Measurements from ENCODE around the gene NUDT16L1. TPM values are rescaled to one million over a fixed set of nuclear protein-coding genes. Genes with fewer than 3 reads are reported as not detected.
"Not testable (repeated sequence)": the region's sequence is repeated elsewhere in the genome, so short reads cannot be mapped to it uniquely, and the experiment has no call there.

The NUDT16L1 gene
- total RNA-seq, 2 donors from 2014 or later, result 18.7 to 25.4 TPM

GRCh38 chr16:4734730-4735535 is 41.6 kb downstream of the NUDT16L1 start:
- ATAC-seq (peak; percentile 75), DNase-seq (peak; percentile 90 to 95 (median 92))
- Histone ChIP-seq H3K27me3 (no peaks in the 10 kb centered on the region), H3K4me1 (peaks cover 11% of the 10 kb centered on the region), H3K36me3 (replicated peaks in 1 of 2; ENCODE audit: insufficient read depth in 1 of 2, low read depth in 2 of 2) (peaks cover 0 to 2% of the 10 kb centered on the region in 2 donors), H3K4me3 (peak overlapping the region; percentile 93 to 98), H3K9me3 (no peaks in the 10 kb centered on the region), H3K27ac (peak overlapping the region; percentile 68 to 95 (median 82))
- intact Hi-C loops (cut with DNase I), result no loop called here
- 1 to 3% methylated on average over 17 to 38 of the region's 38 CpGs for WGBS, 2 donors
- TF ChIP-seq, protein P1, sequence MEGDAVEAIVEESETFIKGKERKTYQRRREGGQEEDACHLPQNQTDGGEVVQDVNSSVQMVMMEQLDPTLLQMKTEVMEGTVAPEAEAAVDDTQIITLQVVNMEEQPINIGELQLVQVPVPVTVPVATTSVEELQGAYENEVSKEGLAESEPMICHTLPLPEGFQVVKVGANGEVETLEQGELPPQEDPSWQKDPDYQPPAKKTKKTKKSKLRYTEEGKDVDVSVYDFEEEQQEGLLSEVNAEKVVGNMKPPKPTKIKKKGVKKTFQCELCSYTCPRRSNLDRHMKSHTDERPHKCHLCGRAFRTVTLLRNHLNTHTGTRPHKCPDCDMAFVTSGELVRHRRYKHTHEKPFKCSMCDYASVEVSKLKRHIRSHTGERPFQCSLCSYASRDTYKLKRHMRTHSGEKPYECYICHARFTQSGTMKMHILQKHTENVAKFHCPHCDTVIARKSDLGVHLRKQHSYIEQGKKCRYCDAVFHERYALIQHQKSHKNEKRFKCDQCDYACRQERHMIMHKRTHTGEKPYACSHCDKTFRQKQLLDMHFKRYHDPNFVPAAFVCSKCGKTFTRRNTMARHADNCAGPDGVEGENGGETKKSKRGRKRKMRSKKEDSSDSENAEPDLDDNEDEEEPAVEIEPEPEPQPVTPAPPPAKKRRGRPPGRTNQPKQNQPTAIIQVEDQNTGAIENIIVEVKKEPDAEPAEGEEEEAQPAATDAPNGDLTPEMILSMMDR (IDR thresholded peaks at IDR 0.05), result no peak
- TF ChIP-seq POLR2A (IDR thresholded peaks at IDR 0.05), result no peak

DNA sequence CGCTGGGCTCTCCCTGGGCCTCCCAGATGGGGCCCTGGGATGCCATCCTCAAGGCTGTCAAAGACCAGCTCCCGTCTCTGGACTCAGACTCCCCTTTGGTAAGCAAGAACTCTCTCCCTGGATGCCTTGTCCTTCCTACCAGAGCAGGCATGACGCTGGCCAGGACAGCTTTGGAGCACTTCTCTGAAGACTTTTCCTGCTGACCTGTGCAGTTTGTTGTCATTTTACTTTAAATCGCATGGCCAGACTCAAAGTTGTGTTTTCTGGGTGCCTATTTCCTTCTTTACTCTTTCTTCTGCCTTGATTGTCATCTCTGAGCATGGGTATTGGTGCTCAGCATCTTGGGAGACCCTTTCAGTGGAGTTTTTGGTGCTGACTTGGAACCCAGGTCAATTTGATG is 43.2 kb downstream of the NUDT16L1 start:
- DNase-seq (no peak), ATAC-seq (no peak)
- no peak overlapping the region for H3K4me3 ChIP-seq
- peaks cover 11% of the 10 kb centered on the region for H3K4me1 ChIP-seq
- WGBS, 2 donors, result 90 to 96% methylated on average over 2 to 4 of the region's 4 CpGs
- H3K9me3 ChIP-seq, result no peaks in the 10 kb centered on the region
- intact Hi-C loops (cut with DNase I), result no loop called here
- H3K27me3 ChIP-seq, result no peaks in the 10 kb centered on the region
- TF ChIP-seq, protein P1 (IDR thresholded peaks at IDR 0.05), result no peak
- no peak for TF ChIP-seq POLR2A (IDR thresholded peaks at IDR 0.05)
- H3K36me3 ChIP-seq (replicated peaks in 1 of 2; ENCODE audit: insufficient read depth in 1 of 2, low read depth in 2 of 2), result no peaks in the 10 kb centered on the region
- no peak overlapping the region for H3K27ac ChIP-seq

DNA sequence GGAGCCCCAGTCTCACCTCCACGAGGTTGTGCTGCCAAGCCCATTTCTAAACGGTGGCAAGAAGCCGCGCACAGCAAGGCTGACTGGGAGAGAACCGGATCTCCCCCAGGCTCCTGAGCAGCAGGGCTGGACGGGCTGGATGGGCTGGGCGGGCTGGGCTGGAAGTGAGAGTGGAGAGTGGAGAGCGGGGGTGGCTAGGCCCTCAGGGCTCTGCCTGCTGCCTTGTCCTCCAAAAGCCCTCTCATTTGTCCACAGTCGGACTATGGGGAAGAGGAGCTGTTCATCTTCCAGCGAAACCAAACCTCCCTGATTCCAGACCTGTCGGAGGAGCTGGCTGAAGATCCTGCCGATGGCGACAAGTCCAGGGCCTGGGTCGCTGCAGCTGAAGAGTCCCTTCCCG is 44.2 kb downstream of the NUDT16L1 start:
- intact Hi-C loops (cut with DNase I), result no loop called here

DNA sequence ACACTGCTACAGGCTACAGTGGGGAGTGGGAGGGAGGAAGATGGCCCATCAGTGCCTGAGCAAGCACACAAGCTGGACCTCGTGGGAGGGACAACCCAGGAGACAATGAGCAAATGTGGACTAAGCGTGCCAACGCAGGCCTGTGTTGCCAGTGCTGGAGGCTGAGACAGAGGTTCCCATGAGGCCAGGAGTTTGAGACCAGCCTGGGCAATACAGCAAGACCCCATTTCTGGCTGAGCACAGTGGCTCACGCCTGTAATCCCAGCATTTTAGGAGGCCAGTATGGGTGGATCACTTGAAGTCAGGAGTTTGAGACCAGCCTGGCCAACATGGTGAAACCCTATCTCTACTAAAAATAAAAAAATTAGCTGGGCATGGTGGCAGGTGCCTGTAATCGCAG is 45.0 kb downstream of the NUDT16L1 start:
- DNase-seq; H3K27ac ChIP-seq; intact Hi-C loops (cut with DNase I); H3K4me3 ChIP-seq; H3K36me3 ChIP-seq (replicated peaks in 1 of 2; ENCODE audit: insufficient read depth in 1 of 2, low read depth in 2 of 2); ATAC-seq; H3K27me3 ChIP-seq; H3K9me3 ChIP-seq: not testable (repeated sequence)
- 72 to 73% methylated on average over 5 of the region's 5 CpGs for WGBS, 2 donors
- H3K4me1 ChIP-seq, result peaks cover 12% of the 10 kb centered on the region

More for the DNA sequence above, 44.2 kb downstream of the NUDT16L1 start:
- Histone ChIP-seq H3K9me3 (no peaks in the 10 kb centered on the region), H3K27ac (no peak overlapping the region), H3K27me3 (no peaks in the 10 kb centered on the region), H3K4me3 (no peak overlapping the region), H3K4me1 (peaks cover 11% of the 10 kb centered on the region), H3K36me3 (replicated peaks in 1 of 2; ENCODE audit: insufficient read depth in 1 of 2, low read depth in 2 of 2) (no peaks in the 10 kb centered on the region)
- 78 to 80% methylated on average over 8 to 15 of the region's 15 CpGs for WGBS, 2 donors
- no peak for DNase-seq
- no peak for ATAC-seq
- TF ChIP-seq, protein P1 (IDR thresholded peaks at IDR 0.05), result no peak
- no peak for TF ChIP-seq POLR2A (IDR thresholded peaks at IDR 0.05)

- Histone ChIP-seq H3K27me3 (no peaks in the 10 kb centered on the region), H3K4me1 (peaks cover 6% of the 10 kb centered on the region), H3K36me3 (replicated peaks in 1 of 2; ENCODE audit: insufficient read depth in 1 of 2, low read depth in 2 of 2) (no peaks in the 10 kb centered on the region), H3K4me3 (no peak overlapping the region), H3K9me3 (no peaks in the 10 kb centered on the region), H3K27ac (no peak overlapping the region)
- no peak for DNase-seq
- TF ChIP-seq, protein P1 (IDR thresholded peaks at IDR 0.05), result no peak
- TF ChIP-seq POLR2A (IDR thresholded peaks at IDR 0.05), result no peak
- no peak for ATAC-seq
- 37 to 38% methylated on average over 13 to 14 of the region's 14 CpGs for WGBS, 2 donors
- intact Hi-C loops (cut with DNase I), result no loop called here
These were observed 50.0 kb downstream of the NUDT16L1 start for GRCh38 chr16:4743226-4743878.
